Activated naive CD8-positive, alpha-beta T cell treated with anti-CD3 and anti-CD28 coated beads, Interleukin-2, amount 10 ng/mL, durations not matched to agents 7 days and 5 days (primary cell): ENCODE data around the gene OR2A42. TPM values are rescaled to one million over a fixed set of nuclear protein-coding genes. Genes with fewer than 3 reads are reported as not detected.
A peak's percentile ranks its signal among the peaks of the same experiment; 100 is the strongest.
"Not testable (repeated sequence)": the region's sequence is repeated elsewhere in the genome, so short reads cannot be mapped to it uniquely, and the experiment has no call there.

Experiments
- ATAC-seq: fragments of 150-1000 bp; cut with Tn5 transposase; one replicate; pipeline ENCODE4 v1.10.0; 2021; ENCODE audit warnings: low read depth, moderate library complexity
- POLR2A ChIA-PET: fragments of 350-600 bp; sonication (Branson Sonifier 250); formaldehyde crosslinking; loops from one replicate; lab custom pipeline; 2021; ENCODE audit warnings: antibody characterized with exemption; lab: Charles Lee
- DNase-seq: peaks from one replicate; pipeline ENCODE4 v3.0.0; 2021
- H3K27ac Mint-ChIP-seq: one replicate; pipeline ENCODE4 v1.8.0; 2022; ENCODE audit warnings: mild to moderate bottlenecking, mixed read lengths
- H3K27me3 Mint-ChIP-seq: one replicate; pipeline ENCODE4 v1.8.0; 2022; ENCODE audit warnings: mild to moderate bottlenecking, moderate library complexity, mixed read lengths
- H3K36me3 Mint-ChIP-seq: one replicate; pipeline ENCODE4 v1.8.0; 2021; ENCODE audit warnings: mild to moderate bottlenecking, mixed read lengths
- H3K4me1 Mint-ChIP-seq: one replicate; pipeline ENCODE4 v1.8.0; 2021; ENCODE audit warnings: mixed read lengths
- H3K4me3 Mint-ChIP-seq: one replicate; pipeline ENCODE4 v1.8.0; 2022; ENCODE audit warnings: mild to moderate bottlenecking, moderate library complexity, mixed read lengths
- H3K9me3 Mint-ChIP-seq: one replicate; pipeline ENCODE4 v1.8.0; 2021; ENCODE audit warnings: mixed read lengths
- total RNA-seq, 2 experiments: library from RNA; stranded (reverse); gene quantifications; one replicate each; pipeline ENCODE4 v1.2.3, GENCODE V29; 2021

OR2A42 gene
- not detected for total RNA-seq

DNA sequence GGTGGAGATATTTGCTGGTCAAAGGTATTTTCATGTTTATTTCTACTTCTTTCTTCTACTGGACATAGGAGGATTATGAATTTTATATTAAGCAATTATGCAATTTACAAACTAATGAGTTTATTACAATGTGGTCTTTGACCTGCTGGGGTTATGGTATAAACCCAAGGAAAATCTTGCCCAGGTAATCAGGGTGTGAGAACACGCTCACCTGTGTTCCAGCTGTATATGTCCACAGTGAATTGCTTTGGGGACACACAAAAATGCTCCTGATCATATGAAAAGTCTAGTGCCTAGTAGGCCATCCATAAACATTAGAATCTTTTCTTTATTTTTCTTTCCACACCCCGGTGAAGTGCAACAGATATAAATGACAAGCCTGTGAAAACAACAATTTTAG is at the start of gene OR2A42:
TSS of gene OR2A42 (minus strand) at position 241 of the 400 bp plus-strand sequence. CDS start 6,762 bp downstream, outside the sequence.
- H3K27ac Mint-ChIP-seq, ATAC-seq, H3K4me3 Mint-ChIP-seq, H3K4me1 Mint-ChIP-seq, H3K36me3 Mint-ChIP-seq, DNase-seq, H3K27me3 Mint-ChIP-seq, H3K9me3 Mint-ChIP-seq, POLR2A ChIA-PET: not testable (repeated sequence)

DNA sequence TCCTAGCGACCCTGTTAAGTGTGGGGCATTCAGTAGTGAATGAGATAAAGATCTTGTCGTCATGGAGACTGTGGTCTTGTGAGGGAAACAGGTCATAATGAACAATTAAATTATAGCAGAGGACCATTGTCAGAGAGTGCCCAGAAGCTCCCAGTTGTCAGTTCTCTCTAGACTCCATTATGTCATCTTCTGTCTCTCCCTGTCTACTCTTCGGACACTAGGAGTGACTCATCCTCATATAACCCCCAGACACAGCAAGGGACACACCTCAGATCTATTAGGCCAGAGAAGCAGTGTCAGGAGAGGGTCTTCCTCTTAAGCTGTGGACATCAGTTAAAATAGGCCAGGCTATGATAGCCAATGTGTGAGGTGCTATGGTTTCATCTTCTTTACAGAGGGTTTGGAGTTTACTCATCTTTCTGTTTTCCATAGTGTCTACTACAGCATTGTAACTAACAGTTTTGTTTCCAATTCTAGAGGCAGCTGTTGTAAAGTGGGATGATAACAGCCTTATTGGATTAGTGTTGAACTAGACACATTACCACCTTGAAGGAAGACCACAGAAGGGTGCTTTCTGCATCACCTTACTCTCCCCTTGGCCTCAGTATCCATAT is 47.9 kb upstream of the OR2A42 start:
- POLR2A ChIA-PET, H3K36me3 Mint-ChIP-seq: not testable (repeated sequence)
- ATAC-seq: peak; percentile 25

GRCh38 chr7:144283716-144284115 is 44.3 kb upstream of the OR2A42 start:
- H3K27ac Mint-ChIP-seq, DNase-seq, H3K4me3 Mint-ChIP-seq, POLR2A ChIA-PET, H3K36me3 Mint-ChIP-seq, H3K9me3 Mint-ChIP-seq, ATAC-seq, H3K27me3 Mint-ChIP-seq, H3K4me1 Mint-ChIP-seq: not testable (repeated sequence)

More for the DNA sequence above, 47.9 kb upstream of the OR2A42 start:
- not testable (repeated sequence) for H3K4me3 Mint-ChIP-seq, H3K27ac Mint-ChIP-seq, DNase-seq, H3K4me1 Mint-ChIP-seq, H3K27me3 Mint-ChIP-seq, H3K9me3 Mint-ChIP-seq

GRCh38 chr7:144282490-144282889 is 43.1 kb upstream of the OR2A42 start:
- H3K27me3 Mint-ChIP-seq, H3K36me3 Mint-ChIP-seq, DNase-seq, H3K9me3 Mint-ChIP-seq, H3K4me3 Mint-ChIP-seq, H3K4me1 Mint-ChIP-seq, H3K27ac Mint-ChIP-seq, POLR2A ChIA-PET, ATAC-seq: not testable (repeated sequence)

DNA sequence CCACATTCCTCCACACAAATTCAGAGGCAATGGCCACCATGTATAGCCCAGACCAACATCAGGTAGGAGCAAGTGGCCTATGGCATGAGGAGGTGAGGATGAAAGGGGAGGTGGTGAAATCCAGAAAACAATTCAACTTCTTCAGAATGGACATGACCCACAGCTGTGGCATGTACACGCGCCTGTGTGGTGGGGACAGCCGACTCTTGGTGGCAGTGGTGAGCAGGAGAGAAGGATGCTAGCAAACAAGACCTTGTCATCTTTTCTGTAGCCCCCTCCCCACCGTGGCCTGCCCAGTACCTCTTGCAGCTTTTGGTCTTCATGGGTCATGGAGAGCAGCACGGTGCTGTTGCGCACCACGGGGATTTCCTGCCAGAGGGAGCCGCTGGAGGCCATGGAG is 42.6 kb upstream of the OR2A42 start:
- H3K27ac Mint-ChIP-seq, H3K27me3 Mint-ChIP-seq, ATAC-seq, POLR2A ChIA-PET, H3K4me1 Mint-ChIP-seq, DNase-seq, H3K4me3 Mint-ChIP-seq, H3K9me3 Mint-ChIP-seq, H3K36me3 Mint-ChIP-seq: not testable (repeated sequence)

- H3K4me3 Mint-ChIP-seq, H3K9me3 Mint-ChIP-seq, DNase-seq, ATAC-seq, H3K27ac Mint-ChIP-seq, H3K4me1 Mint-ChIP-seq, H3K36me3 Mint-ChIP-seq, POLR2A ChIA-PET, H3K27me3 Mint-ChIP-seq: not testable (repeated sequence)
These were observed 40.6 kb upstream of the OR2A42 start for GRCh38 chr7:144280010-144280409.

- H3K27ac Mint-ChIP-seq, H3K36me3 Mint-ChIP-seq, H3K27me3 Mint-ChIP-seq, DNase-seq, POLR2A ChIA-PET, H3K4me1 Mint-ChIP-seq, H3K4me3 Mint-ChIP-seq, H3K9me3 Mint-ChIP-seq, ATAC-seq: not testable (repeated sequence)
These were observed 35.9 kb upstream of the OR2A42 start for GRCh38 chr7:144275281-144275680.

- H3K27ac Mint-ChIP-seq, ATAC-seq, DNase-seq, POLR2A ChIA-PET, H3K4me1 Mint-ChIP-seq, H3K27me3 Mint-ChIP-seq, H3K9me3 Mint-ChIP-seq, H3K36me3 Mint-ChIP-seq, H3K4me3 Mint-ChIP-seq: not testable (repeated sequence)
These were observed 29.8 kb upstream of the OR2A42 start, which contains the start of gene CTAGE8 for GRCh38 chr7:144269188-144269587. CTAGE8 (minus strand) TSS chr7:144269288; CDS start chr7:144269250, 38 bp downstream.

- POLR2A ChIA-PET, H3K9me3 Mint-ChIP-seq, H3K4me1 Mint-ChIP-seq, H3K27ac Mint-ChIP-seq, ATAC-seq, DNase-seq, H3K4me3 Mint-ChIP-seq, H3K27me3 Mint-ChIP-seq, H3K36me3 Mint-ChIP-seq: not testable (repeated sequence)
These were observed 25.3 kb upstream of the OR2A42 start, which contains the start of gene OR2A7 for GRCh38 chr7:144264692-144265091. OR2A7 (minus strand) TSS chr7:144264792; CDS start chr7:144259628, 5,164 bp downstream.

GRCh38 chr7:144262128-144262527 is 22.7 kb upstream of the OR2A42 start:
- H3K27me3 Mint-ChIP-seq, ATAC-seq, H3K4me3 Mint-ChIP-seq, H3K4me1 Mint-ChIP-seq, H3K9me3 Mint-ChIP-seq, POLR2A ChIA-PET, H3K36me3 Mint-ChIP-seq, H3K27ac Mint-ChIP-seq, DNase-seq: not testable (repeated sequence)

GRCh38 chr7:144259067-144259466 is 19.7 kb upstream of the OR2A42 start:
- H3K27ac Mint-ChIP-seq, H3K4me1 Mint-ChIP-seq, POLR2A ChIA-PET, H3K36me3 Mint-ChIP-seq, H3K27me3 Mint-ChIP-seq, ATAC-seq, H3K4me3 Mint-ChIP-seq, DNase-seq, H3K9me3 Mint-ChIP-seq: not testable (repeated sequence)

DNA sequence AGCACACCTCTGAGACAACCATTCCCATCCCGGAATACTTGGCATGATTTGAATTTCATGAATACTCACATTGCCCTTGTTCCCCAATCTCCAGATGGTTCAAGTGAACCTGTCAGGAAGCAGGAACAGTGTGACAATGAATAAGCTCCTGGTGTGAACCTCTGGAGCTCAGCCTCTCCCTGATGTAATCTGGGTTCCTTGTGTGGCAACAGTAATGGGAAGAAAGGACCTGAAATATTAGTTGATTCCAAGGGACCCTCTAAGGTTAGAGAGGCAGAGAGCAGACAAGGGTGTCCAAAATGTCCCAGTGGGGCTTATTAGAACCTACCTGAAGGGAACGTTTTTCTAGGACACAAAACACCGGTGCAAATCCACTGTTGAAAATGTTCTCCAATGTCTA is 16.7 kb upstream of the OR2A42 start:
- H3K4me3 Mint-ChIP-seq: no peak overlapping the region
- no peaks in the 10 kb centered on the region for H3K4me1 Mint-ChIP-seq
- H3K27ac Mint-ChIP-seq: no peak overlapping the region
- no peaks in the 10 kb centered on the region for H3K27me3 Mint-ChIP-seq
- POLR2A ChIA-PET: no interaction called here
- no peak for DNase-seq
- no peaks in the 10 kb centered on the region for H3K9me3 Mint-ChIP-seq
- no peak for ATAC-seq
- H3K36me3 Mint-ChIP-seq: no peaks in the 10 kb centered on the region

GRCh38 chr7:144255471-144255897 is 16.1 kb upstream of the OR2A42 start:
- Mint-ChIP-seq H3K4me1 (no peaks in the 10 kb centered on the region), H3K27me3 (no peaks in the 10 kb centered on the region), H3K36me3 (no peaks in the 10 kb centered on the region), H3K9me3 (no peaks in the 10 kb centered on the region), H3K4me3 (no peak overlapping the region), H3K27ac (no peak overlapping the region)
- POLR2A ChIA-PET: no interaction called here
- no peak for DNase-seq
- ATAC-seq: no peak

- H3K27me3 Mint-ChIP-seq, H3K27ac Mint-ChIP-seq, H3K36me3 Mint-ChIP-seq, POLR2A ChIA-PET, H3K9me3 Mint-ChIP-seq, DNase-seq, H3K4me3 Mint-ChIP-seq, H3K4me1 Mint-ChIP-seq, ATAC-seq: not testable (repeated sequence)
These were observed 12.9 kb upstream of the OR2A42 start for GRCh38 chr7:144252307-144252706.
